H9 (cell line): ENCODE results near the gene APAF1. TPM values are rescaled to one million over a fixed set of nuclear protein-coding genes. Genes with fewer than 3 reads are reported as not detected.

Experiments used
- DNase-seq: peaks from one replicate; pipeline ENCODE4 v3.0.0-alpha.2; 2017
- H2AFZ ChIP-seq: one replicate; pipeline ENCODE4 v1.6.1; 2013; ENCODE audit warnings: mild to moderate bottlenecking, low read length, control low read depth, moderate library complexity
- H2AK5ac ChIP-seq: 2 replicates; pipeline ENCODE4 v1.6.1; 2013; ENCODE audit warnings: low read length, control low read depth, mixed read lengths; ENCODE audit not compliant: insufficient read length
- H2BK120ac ChIP-seq: one replicate; pipeline ENCODE4 v1.6.1; 2013; ENCODE audit warnings: low read depth, mild to moderate bottlenecking, low read length, control low read depth, inconsistent platforms; ENCODE audit not compliant: poor library complexity, severe bottlenecking
- H2BK12ac ChIP-seq: 2 replicates; pipeline ENCODE4 v1.6.1; 2013; ENCODE audit warnings: low read length, control low read depth, mixed read lengths, low read depth; ENCODE audit not compliant: insufficient read length
- H2BK15ac ChIP-seq: 2 replicates; pipeline ENCODE4 v1.6.1; 2013; ENCODE audit warnings: low read depth, low read length, control low read depth
- H2BK20ac ChIP-seq: one replicate; pipeline ENCODE4 v1.6.1; 2013; ENCODE audit warnings: low read depth, mild to moderate bottlenecking, low read length, control low read depth, inconsistent platforms; ENCODE audit not compliant: poor library complexity, severe bottlenecking
- H2BK5ac ChIP-seq: 2 replicates; pipeline ENCODE4 v1.6.1; 2013; ENCODE audit warnings: low read length, control low read depth, mixed read lengths; ENCODE audit not compliant: insufficient read length
- H3K14ac ChIP-seq: 2 replicates; pipeline ENCODE4 v1.6.1; 2013; ENCODE audit warnings: low read length, control low read depth; ENCODE audit not compliant: insufficient read depth
- H3K18ac ChIP-seq: 2 replicates; pipeline ENCODE4 v1.6.1; 2013; ENCODE audit warnings: low read depth, mild to moderate bottlenecking, mixed read lengths, low read length, control low read depth; ENCODE audit not compliant: insufficient read length
- H3K23ac ChIP-seq: 2 replicates; pipeline ENCODE4 v1.6.1; 2013; ENCODE audit warnings: low read length, control low read depth, mixed read lengths, low read depth; ENCODE audit not compliant: insufficient read length
- H3K23me2 ChIP-seq: 2 replicates; pipeline ENCODE4 v1.6.1; 2013; ENCODE audit warnings: low read depth, mild to moderate bottlenecking, mixed read lengths, low read length, control low read depth; ENCODE audit not compliant: insufficient read length, poor library complexity, severe bottlenecking
- H3K27ac ChIP-seq: 2 replicates; pipeline ENCODE4 v1.5.1; 2013; ENCODE audit warnings: low read length, control low read depth, mixed read lengths, low read depth; ENCODE audit not compliant: insufficient read length
- H3K27me3 ChIP-seq: 2 replicates; pipeline ENCODE4 v1.6.1; 2013; ENCODE audit warnings: low read length, control low read depth, inconsistent platforms; ENCODE audit not compliant: insufficient read depth
- H3K4ac ChIP-seq: 2 replicates; pipeline ENCODE4 v1.6.1; 2013; ENCODE audit warnings: low read depth, mild to moderate bottlenecking, control low read depth, inconsistent platforms, low read length, moderate library complexity
- H3K4me1 ChIP-seq: 2 replicates; pipeline ENCODE4 v1.6.1; 2013; ENCODE audit warnings: low read length, control low read depth, inconsistent platforms; ENCODE audit not compliant: insufficient read depth
- H3K4me2 ChIP-seq: 2 replicates; pipeline ENCODE4 v1.6.1; 2013; ENCODE audit warnings: low read length, control low read depth, mixed read lengths; ENCODE audit not compliant: insufficient read length, insufficient read depth
- H3K56ac ChIP-seq: 2 replicates; pipeline ENCODE4 v1.6.1; 2013; ENCODE audit warnings: low read depth, mild to moderate bottlenecking, mixed read lengths, low read length, control low read depth; ENCODE audit not compliant: insufficient read length
- H3K79me1 ChIP-seq: 2 replicates; pipeline ENCODE4 v1.6.1; 2013; ENCODE audit warnings: low read depth, mild to moderate bottlenecking, moderate library complexity, low read length, control low read depth, inconsistent platforms; ENCODE audit not compliant: insufficient read depth, poor library complexity, severe bottlenecking
- H3K79me2 ChIP-seq: 2 replicates; pipeline ENCODE4 v1.6.1; 2013; ENCODE audit warnings: low read length, control low read depth, inconsistent platforms; ENCODE audit not compliant: insufficient read depth
- H3K9ac ChIP-seq: 2 replicates; pipeline ENCODE4 v1.6.1; 2013; ENCODE audit warnings: low read length, control low read depth, mixed read lengths; ENCODE audit not compliant: insufficient read length; ENCODE audit errors: extremely low read depth
- H3K9me3 ChIP-seq: one replicate; pipeline ENCODE4 v1.6.1; 2013; ENCODE audit warnings: low read depth, low read length, inconsistent platforms; ENCODE audit not compliant: control insufficient read depth
- H3T11ph ChIP-seq: one replicate; pipeline ENCODE4 v1.6.1; 2013; ENCODE audit warnings: mild to moderate bottlenecking, low read length, control low read depth, inconsistent platforms
- H4K20me1 ChIP-seq: one replicate; pipeline ENCODE4 v1.6.1; 2013; ENCODE audit not compliant: control insufficient read depth, insufficient read length, insufficient read depth
- H4K5ac ChIP-seq: 2 replicates; pipeline ENCODE4 v1.6.1; 2013; ENCODE audit warnings: low read depth, mild to moderate bottlenecking, mixed read lengths, low read length, control low read depth; ENCODE audit not compliant: insufficient read length
- H4K8ac ChIP-seq: replicated peaks from 2 replicates; pipeline ENCODE4 v1.6.1; 2013; ENCODE audit warnings: low read length, control low read depth, mixed read lengths, low read depth; ENCODE audit not compliant: insufficient read length
- H4K91ac ChIP-seq: 2 replicates; pipeline ENCODE4 v1.6.1; 2013; ENCODE audit warnings: low read depth, mild to moderate bottlenecking, moderate library complexity, mixed read lengths, low read length, control low read depth; ENCODE audit not compliant: insufficient read length
- H3K27ac Mint-ChIP-seq, 3 experiments: 2 replicates in 2 of 3; 3 replicates in 1 of 3; pipeline ENCODE4 v1.8.0; 2020 to 2021; ENCODE audit warnings: mixed read lengths in 3 of 3, mild to moderate bottlenecking in 1 of 3, moderate library complexity in 1 of 3
- H3K27me3 Mint-ChIP-seq: 2 replicates; pipeline ENCODE4 v1.8.0; 2021; ENCODE audit warnings: low read depth, mild to moderate bottlenecking, moderate library complexity, mixed read lengths
- H3K36me3 Mint-ChIP-seq, 3 experiments: 2 replicates in 2 of 3; 3 replicates in 1 of 3; pipeline ENCODE4 v1.8.0; 2020 to 2021; ENCODE audit warnings: low read depth in 3 of 3, mixed read lengths in 3 of 3; ENCODE audit not compliant: insufficient read depth in 1 of 3
- H3K4me1 Mint-ChIP-seq, 2 experiments: 2 replicates each; pipeline ENCODE4 v1.8.0; 2020; ENCODE audit warnings: mixed read lengths in 2 of 2
- H3K4me3 Mint-ChIP-seq, 2 experiments: 2 replicates in 1 of 2; 3 replicates in 1 of 2; pipeline ENCODE4 v1.8.0; 2020 to 2021; ENCODE audit warnings: mild to moderate bottlenecking in 2 of 2, mixed read lengths in 2 of 2, moderate library complexity in 1 of 2
- H3K9me3 Mint-ChIP-seq, 2 experiments: 2 replicates in 1 of 2; 3 replicates in 1 of 2; pipeline ENCODE4 v1.8.0; 2020; ENCODE audit warnings: mild to moderate bottlenecking in 2 of 2, mixed read lengths in 2 of 2, moderate library complexity in 1 of 2
- CTCF ChIP-seq: fragments of 200-600 bp; sonication (generic); conservative IDR thresholded peaks from 3 replicates; pipeline ENCODE4 v1.8.0; 2021; ENCODE audit warnings: antibody characterized with exemption, mild to moderate bottlenecking
- WGBS: extraction: QIAGEN DNeasy Blood & Tissue Kit; methylation state at CpG from one replicate; pipeline ENCODE4 v1.1.7; 2013; ENCODE audit warnings: missing lambda C conversion rate, low lambda C conversion rate, mixed read lengths; ENCODE audit not compliant: insufficient read length; ENCODE audit errors: extremely low coverage; 5-methylcytosine and 5-hydroxymethylcytosine counted together
- total RNA-seq: library from RNA; stranded (reverse); gene quantifications from 2 replicates; pipeline ENCODE4 v1.2.1, GENCODE V29; 2021

Gene APAF1
- total RNA-seq, 1 experiment from 2014 or later: 16.5 TPM

GRCh38 chr12:98767248-98767647 lies 122.2 kb downstream of the APAF1 start:
- Histone ChIP-seq H3K4me2 (no peak overlapping the region), H3K14ac (no peak overlapping the region), H3K27ac (no peak overlapping the region), H3K56ac (no peak overlapping the region), H3K27me3 (no peaks in the 10 kb centered on the region; the same call in 1 of the 2 replicates), H3K9me3 (no peaks in the 10 kb centered on the region), H3K4ac (no peak overlapping the region), H2AFZ (no peak overlapping the region), H2BK20ac (no peak overlapping the region), H4K20me1 (no peaks in the 10 kb centered on the region), H2BK12ac (no peak overlapping the region), H3K18ac (no peak overlapping the region), H2AK5ac (peak overlapping the region; percentile 65), H3K4me1 (no peaks in the 10 kb centered on the region), H3T11ph (no peak overlapping the region), H2BK5ac (no peak overlapping the region), H2BK15ac (no peak overlapping the region), H3K79me2 (no peaks in the 10 kb centered on the region), H3K23ac (no peak overlapping the region), H2BK120ac (no peak overlapping the region), H4K8ac (peak overlapping the region; percentile 88), H4K5ac (peak overlapping the region; percentile 72), H4K91ac (no peak overlapping the region), H3K79me1 (no peaks in the 10 kb centered on the region), H3K23me2 (no peaks in the 10 kb centered on the region), H3K9ac (no peak overlapping the region)
- H3K4me1 Mint-ChIP-seq: peaks cover 2 to 4% of the 10 kb centered on the region in 2 experiments; a peak in 2 of 4 replicates
- no peak for TF ChIP-seq CTCF
- no CpG with 5 or more reads among the region's 9 CpGs for WGBS
- peaks cover 0 to 6% of the 10 kb centered on the region in 2 experiments; a peak in 4 of 5 replicates for H3K9me3 Mint-ChIP-seq
- no peak for DNase-seq
- peaks cover 4% of the 10 kb centered on the region; the same call in 1 of the 2 replicates for H3K27me3 Mint-ChIP-seq
- H3K36me3 Mint-ChIP-seq: peaks cover 3 to 7% (median 4%) of the 10 kb centered on the region in 3 experiments; a peak in 6 of 7 replicates
- H3K4me3 Mint-ChIP-seq: no peak overlapping the region
- H3K27ac Mint-ChIP-seq: no peak overlapping the region
